HL-60/S4 (cell line): ENCODE measurements around the gene OGFOD3.
"Not testable (repeated sequence)": the region's sequence is repeated elsewhere in the genome, so short reads cannot be mapped to it uniquely, and the experiment has no call there.

Experiments
- in situ Hi-C: fragments of 300-500 bp; cut with MboI; formaldehyde crosslinking; loops from 2 replicates; pipeline ENCODE4 v1.14.3; 2022; ENCODE audit warnings: low sequenced_read_pairs

The OGFOD3 gene

DNA sequence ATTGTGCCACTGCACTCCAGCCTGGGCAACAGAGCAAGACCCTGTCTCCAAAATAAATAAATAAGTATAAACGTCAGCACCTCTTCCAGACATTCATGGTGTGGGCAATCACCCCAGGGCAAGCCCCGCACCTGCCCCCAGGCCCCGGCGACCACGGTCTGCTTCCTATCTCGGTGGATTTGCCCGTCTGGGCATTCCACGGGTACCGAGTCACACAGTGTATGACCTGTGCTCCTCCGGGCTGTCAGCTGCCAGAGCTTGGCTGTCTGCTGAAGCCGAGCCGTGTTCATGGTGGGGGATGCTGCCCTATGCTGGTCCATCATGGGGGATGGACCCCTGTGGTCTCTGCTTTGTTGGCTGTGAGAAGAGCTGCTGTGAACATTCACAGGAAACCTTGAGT, 16.7 kb upstream of the OGFOD3 start:
- in situ Hi-C loops: no loop called here

DNA sequence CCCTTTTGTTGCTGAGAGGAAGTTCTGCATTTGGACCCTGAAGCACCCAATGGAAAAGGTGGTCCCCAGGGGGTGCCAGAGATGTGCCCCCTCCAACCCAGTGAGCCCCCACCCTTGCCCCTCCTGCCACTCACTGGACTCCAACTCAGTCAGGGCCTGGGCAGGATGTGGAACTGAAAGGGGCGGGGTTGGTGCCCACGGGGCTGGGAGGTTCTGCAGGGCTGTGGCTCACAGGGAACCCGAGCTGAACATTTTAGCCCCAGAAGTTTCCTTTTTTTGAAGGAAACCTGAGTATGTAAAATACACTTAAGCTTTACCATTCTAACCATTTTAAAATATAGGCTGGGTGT, 15.8 kb upstream of the OGFOD3 start:
- in situ Hi-C loops: no loop called here

DNA sequence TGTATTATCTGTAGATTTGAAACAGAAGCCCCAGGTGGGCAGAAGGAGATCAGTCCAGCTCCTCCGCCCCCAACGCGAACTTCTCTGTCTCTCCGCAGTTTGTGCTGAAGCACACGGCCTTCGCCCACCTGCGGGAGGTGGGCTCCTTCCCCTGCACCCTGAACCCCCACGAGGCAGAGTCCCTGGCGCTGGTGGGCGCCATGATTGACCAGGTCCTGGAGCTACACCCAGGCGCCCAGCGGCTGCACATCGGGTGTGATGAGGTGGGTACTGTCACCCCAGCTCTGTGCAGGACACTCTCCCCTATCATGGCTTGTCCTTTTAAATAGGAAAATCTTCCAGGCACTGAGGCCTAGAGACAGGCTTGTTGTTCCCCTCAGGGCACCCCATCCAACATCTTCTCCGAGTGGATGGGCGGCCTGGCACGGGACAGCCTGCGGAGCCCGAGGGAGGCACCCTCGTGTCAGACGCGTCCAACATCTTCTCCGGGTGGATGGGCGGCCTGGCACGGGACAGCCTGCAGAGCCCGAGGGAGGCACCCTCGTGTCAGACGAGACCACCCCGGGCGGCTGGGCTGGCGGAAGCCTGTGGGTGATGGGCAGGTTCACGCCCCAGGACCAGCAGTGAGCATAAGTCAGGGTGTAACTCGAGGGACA, 15.3 kb upstream of the OGFOD3 start:
- in situ Hi-C loops: no loop called here

DNA sequence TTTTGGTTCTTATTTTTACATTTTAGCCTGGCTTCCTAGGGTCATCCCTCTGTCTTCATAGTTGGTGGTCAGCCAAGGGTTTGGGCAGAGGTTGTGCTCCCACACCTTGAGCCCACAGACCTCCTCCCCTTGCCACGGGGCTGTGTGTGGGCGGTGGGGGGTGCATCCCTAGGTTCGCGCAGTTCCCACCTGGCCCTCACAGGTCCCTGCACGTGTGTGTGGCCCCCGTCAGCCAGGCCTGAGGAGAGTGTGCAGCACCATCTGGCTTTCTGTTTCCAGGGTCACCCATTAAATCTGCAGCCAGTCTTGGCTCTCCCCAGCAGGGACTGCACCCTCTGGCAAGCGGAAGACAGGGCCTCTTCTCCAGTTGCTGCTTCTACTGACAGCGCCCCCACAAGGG, 13.6 kb upstream of the OGFOD3 start:
- in situ Hi-C loops: no loop called here

DNA sequence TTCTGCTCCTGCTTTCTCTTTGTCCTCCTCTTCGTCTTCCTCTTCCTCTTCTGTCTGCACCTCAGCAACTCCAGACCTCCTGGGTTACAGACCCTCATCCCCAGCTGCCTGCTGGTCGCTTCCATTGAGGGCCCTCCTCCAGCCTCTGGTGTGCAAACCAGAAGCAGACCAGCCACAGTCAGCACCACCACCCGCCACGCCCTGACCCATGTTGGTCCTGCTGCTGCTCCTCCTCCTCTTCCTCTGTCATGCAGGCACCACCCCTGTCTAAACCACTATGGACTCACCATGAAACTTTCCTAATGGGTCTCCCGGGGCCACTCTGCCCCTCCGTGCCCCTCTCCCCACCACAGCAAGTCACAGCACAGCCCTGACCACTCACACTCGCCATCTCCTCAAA, 11.4 kb upstream of the OGFOD3 start:
- in situ Hi-C loops: no loop called here

DNA sequence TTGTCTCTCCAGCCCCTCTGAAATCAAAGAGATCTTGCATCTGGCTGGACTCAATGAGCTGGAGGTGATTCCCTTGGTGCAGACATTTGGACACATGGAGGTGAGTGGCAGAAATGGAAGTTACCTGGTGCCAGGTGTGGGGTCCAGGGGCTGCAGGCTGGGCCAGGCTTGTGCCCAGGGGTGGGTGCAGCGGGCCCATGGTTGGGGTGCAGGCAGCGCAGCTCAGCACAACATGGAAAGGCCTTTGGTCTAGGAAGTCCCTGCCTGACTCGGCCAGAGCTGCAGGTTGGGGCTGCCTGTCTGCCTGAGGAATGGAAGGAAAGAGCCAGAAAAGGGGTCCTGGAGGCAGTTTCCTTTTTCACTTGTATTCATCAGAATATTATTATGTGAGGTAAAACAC, 10.2 kb upstream of the OGFOD3 start:
- in situ Hi-C loops: no loop called here

DNA sequence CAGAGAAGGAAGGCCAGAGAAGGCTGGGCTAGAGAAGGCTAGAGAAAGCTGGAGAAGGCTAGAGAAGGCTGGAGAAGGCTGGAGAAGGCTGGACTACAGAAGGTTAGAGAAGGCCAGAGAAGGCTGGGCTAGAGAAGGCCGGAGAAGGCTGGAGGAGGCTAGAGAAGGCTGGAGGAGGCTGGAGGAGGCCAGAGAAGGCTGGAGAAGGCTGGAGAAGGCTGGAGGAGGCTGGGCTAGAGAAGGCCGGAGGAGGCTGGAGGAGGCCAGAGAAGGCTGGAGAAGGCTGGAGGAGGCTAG, 6.4 kb upstream of the OGFOD3 start:
- in situ Hi-C loops: no loop called here

DNA sequence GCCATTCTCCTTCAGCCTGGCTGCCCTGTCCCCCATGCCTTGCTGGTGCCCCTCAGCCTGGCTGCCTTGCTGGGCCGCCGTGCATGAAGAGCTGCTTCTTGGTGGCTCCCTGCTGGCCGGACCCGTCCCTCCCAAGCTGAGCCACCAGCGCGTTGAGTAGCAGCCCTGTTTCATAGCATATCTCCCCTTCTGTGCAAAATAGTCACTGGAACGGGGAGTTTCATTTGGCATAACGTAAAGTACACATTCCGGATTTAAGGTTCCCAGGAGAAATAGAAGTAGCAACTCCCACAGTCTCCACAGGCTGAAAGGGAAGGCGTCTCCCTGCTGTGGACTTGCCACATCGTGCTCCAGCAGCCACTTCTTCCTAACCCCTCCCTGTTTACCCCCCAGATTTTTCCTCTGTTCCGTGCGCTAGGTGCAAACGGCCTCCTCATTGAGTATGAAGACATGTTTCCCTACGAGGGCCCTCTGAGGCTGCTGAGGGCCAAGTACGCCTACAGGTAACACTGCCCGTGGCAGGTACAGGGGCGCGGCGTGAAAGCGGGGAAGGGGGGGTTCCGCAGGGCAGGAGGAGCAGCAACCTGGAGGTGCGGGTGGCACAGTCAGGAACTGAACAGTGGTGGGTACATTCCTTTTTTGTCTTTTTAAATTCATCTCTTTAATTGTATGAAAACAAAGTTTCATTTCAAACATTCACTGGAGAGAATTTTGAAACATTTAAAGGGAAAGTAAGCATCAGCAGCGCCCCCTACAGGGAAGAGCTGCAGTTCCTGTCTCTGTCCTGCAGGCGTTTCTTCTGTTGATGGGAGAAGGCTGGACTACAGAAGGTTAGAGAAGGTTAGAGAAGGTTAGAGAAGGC, 5.8 kb upstream of the OGFOD3 start:
- in situ Hi-C loops: no loop called here

DNA sequence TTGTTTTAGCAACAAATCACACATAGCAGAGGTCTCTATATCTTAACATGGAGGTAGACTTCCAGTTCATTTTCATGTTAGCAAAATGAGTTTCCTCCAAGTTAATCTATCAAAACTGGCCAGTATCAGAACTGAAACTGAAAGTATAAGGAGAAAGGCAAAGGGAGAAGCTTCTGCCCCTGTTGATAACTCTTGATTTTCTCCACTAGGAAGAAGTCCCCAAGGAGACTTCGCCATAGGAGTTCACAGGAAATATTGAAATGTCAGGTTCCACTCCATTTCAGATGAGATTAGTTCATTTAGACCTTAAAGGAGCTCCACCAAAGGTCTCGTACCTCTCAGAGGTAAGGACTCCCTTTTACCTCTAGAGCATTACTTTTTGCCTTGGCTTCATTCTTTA, 1.2 kb upstream of the OGFOD3 start:
- in situ Hi-C loops: no loop called here

DNA sequence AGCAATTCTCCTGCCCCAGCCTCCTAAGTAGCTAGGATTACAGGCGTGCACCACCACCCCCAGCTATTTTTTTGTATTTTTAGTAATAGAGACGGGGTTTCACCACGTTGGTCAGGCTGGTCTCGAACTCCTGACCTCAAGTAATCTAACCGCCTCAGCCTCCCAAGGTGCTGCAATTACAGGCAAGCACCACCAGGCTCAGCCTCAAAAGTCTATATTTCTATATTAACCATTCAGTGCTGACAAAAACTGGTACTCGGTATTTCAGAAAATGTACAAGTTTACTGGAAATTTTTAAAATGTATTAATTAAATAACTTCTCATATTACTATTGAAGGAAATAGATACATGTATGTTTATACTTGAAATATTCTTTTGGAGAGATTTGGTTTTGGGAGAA, 1.6 kb downstream of the OGFOD3 start:
- in situ Hi-C loops: no loop called here

DNA sequence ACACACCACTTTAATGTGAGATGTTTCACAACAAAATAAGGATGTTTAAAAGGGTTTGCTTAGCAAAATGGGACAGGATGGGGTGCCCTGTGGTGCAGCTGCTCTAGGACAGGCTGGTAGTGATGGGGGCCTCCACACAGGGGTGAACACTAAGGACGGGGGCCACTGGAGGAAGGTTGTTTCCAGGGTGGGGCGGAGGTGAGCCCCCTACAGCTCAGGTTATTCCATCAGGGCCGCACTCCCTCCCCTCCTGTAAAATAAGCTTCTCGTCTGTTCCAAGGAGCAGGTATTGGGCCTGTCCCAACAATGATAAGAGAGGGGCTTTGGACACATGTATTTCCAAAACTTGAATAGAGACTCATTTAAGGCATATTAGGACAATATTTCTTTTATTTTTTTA, 2.1 kb downstream of the OGFOD3 start:
- in situ Hi-C loops: no loop called here

DNA sequence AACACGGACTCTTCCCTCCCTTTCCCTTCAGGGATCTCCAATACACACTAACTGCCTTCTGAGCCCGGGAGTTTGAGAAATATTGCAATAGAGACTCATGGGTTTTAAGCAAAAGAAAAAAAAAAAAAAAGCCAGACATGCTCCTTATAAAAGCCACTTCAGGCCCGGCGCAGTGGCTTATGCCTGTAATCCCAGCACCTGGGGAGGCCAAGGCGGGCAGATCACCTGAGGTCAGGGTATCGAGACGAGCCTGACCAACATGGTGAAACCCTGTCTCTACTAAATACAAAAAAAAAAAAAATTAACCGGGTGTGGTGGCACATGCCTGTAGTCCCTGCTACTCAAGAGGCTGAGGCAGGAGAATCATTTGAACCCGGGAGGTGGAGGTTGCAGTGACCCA, 2.6 kb downstream of the OGFOD3 start:
- in situ Hi-C loops: no loop called here

DNA sequence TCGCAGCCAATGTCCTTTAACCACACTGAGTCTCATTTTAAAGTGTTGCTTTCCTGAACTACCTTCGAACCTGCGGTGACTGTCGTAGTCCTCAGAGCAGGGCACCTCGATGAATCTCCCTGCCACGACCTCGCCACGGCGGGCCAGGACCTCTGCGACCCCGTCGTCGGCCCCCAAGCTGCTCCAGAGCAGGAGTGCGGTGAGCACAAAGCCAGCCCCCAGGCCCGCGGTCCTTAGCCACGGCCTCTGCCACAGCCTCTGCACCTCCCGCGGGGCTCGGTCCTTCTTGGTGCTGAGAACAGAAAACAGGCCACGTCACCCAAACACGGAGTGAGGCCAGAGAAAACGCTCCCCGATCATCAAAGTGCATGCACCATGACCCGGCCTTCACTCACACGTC, 3.0 kb downstream of the OGFOD3 start:
- in situ Hi-C loops: no loop called here

DNA sequence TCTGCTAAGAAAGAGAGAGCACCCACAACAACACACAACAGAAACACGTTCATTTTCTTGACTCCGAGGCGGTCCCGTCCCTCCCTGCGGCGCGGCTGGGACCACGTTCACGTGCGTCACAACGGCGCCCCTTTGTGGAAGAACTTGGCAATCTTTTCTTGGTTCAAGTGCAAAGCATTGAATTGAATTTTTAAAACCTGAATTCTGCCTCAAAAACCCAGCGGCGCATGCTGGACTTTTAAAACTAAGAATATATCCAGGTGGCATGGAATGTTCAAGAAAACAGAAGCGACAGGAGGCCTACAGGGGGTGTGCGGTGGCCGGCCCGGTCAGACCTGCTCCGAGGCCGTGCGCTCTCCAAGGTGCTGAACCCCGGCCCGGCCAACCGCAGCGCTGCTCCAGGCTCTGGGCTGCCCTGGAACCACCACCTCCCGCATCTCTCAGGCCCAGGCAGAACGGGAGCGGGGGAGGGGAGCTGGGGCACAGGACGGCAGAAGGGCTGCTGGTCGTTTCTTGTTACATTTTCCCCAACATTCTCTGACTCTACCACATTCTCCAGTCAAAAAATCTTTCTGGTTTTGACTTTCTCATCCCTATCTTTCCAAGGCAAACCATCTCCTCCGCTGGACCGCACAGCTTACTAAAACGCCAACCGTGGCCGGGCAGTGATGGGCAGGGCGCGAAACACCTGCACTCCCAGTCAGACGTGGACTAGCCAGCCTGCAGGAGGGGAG, 3.7 kb downstream of the OGFOD3 start:
- in situ Hi-C loops: no loop called here

DNA sequence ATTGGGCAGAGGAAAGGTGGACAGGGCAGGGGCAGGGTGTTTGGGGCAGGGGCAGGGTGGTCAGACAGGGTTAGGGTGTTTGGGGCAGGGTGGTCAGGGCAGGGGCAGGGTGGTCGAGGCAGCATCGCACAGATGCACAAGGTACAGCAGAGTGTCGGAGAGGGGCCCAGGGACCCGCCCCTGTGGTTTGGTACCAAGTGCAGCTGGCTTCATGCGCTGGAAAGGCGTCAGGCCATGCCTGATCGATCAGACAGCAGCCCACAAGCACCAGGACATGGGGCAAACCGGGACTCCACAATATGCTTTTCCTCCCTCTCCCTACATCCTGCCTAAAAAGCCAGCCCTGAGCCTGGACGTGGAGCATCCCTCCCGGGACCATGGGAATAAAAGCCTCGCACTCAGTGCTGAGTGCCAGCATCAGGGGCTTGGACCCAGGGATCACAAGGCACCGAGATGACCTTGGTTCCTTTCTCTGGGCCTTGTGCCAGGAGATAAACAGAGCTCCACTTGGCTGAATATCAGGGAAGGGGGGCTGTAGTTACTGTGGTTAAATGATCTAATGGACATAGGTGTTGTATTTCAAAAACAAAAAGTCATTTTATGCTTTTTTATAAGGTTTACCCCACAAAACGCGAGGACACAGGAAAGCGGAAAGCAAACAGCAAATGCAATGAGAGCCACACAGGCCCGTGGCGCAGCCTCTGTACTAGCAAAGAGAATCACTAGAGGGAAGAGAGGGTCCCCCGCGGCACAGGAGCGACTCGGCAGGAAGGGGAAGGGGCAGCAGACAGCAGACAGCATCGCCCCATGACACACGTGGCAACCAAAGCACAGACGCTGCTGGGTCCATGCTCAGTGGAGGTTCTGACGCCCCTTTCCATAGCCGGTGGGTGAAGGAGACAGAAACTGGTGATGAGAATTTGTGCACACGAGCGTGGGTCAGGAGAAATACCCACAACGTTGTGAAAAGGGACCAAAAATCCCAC, 5.6 kb downstream of the OGFOD3 start:
- in situ Hi-C loops: no loop called here

DNA sequence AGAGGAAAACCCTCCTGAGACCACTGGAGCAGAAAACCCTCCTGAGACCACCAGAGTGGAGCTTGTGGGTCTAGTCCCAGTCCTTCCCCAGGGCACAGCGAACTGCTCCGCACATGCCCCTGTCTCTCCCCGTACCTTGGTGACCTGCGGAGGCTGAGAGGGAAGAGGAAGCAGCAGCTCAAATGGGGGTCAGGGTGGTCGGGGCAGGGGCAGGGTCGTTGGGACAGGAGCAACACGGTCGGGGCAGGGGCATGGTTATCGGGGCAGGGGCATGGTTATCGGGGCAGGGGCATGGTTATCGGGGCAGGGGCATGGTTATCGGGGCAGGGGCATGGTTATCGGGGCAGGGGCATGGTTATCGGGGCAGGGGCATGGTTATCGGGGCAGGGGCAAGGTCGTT, 6.3 kb downstream of the OGFOD3 start:
- in situ Hi-C loops: not testable (repeated sequence)

DNA sequence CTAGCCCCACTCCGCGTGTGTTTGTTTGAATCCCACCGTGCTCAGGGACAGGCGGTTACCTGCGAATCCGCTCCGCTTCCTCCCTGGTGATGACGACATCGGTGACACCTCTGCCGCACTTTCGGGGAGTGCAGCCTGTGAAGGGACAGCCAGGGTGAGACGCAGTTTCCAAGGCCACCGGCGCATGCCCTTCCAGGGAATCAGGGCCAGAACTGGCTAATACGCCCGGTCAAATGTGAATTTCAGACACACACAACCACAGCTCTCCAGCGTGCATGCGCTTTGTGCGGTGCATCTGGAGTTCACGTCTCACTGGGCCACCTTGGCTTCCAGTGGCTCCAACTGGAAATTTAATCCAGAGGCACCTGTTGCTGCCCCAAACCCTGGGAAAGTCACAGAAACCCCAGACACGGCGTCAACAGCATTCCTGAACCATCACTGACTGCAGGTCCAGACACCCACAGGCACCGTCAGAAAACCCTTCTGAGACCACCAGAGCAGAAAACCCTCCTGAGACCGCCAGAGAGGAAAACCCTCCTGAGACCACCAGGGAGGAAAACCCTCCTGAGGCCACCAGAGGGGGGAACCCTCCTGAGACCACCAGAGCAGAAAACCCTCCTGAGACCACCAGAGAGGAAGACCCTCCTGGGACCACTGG, 6.9 kb downstream of the OGFOD3 start:
- in situ Hi-C loops: no loop called here

DNA sequence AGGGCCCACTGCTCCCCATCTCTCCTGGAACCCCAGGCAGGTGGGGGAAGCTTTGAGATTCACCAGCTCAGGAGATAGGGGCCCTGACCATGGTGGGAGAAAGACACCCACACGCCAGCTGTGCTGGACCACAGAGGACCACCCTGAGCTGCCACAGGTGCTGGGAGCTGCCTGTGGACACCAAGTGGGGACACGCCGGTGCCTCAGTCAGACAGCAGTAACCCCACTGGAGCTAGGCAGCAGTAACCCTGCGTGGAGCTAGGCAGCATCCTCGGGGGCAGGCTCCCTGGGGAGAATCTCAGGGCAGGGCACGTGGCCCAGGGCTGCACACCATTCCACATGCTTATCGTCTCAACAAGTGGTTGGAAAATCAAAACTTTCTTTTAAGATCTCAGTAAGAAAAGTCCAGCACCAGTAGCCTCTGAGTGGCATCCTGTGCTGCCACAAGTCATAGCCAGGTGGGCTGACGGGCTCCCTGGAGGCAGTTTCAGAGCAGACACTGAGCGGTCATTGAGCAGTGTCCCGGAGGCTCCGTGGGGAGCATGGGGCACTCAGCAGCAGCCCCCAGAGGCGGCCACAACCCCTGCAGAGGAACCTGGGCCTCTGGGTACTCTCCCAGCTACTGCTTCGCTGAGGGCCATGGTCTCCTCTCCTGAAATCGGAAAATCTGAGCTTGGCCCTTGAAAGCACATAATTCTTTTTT, 8.2 kb downstream of the OGFOD3 start:
- in situ Hi-C loops: no loop called here

DNA sequence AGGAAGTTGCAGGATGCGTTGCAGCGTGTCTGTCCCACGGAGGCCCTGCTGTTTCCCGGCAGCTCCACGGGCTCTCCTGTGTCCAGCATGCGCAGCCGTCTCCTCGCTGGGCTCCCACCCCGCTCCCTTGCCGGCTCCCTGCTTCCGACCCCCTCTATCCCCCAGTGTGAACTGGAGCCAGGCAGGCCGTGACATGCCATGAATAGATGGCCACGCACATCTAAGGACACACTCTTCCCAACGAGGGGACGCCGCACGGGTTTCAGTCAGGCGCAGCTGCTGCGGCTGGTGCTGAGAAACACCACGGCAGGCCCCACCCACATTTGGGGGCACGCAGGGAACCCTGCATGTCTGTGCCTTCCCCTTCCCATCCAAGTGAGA, 9.5 kb downstream of the OGFOD3 start:
- in situ Hi-C loops: no loop called here
